ENCODE data around the gene FUT6.

DNA sequence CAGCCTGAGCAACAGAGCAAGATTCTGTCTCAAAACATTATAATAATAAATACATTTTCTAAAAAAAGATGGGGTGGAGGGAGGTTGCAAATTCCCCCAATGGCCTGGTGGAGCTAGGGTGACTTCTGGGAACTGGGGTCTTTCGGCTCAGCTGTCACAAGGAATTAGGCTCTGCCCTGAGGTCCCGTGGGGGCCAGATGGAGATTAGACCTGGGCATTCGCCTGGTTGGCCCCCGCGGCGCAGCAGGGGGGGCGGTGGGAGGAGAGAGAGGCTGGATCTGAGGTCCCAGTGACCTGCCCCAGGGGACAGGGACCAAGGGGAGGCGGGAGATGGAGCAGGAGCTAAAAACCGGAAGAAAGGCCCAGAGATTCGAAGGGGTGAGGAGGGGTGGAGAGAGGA lies 14.8 kb downstream of the FUT6 start:
- TF ChIP-seq, protein P1, sequence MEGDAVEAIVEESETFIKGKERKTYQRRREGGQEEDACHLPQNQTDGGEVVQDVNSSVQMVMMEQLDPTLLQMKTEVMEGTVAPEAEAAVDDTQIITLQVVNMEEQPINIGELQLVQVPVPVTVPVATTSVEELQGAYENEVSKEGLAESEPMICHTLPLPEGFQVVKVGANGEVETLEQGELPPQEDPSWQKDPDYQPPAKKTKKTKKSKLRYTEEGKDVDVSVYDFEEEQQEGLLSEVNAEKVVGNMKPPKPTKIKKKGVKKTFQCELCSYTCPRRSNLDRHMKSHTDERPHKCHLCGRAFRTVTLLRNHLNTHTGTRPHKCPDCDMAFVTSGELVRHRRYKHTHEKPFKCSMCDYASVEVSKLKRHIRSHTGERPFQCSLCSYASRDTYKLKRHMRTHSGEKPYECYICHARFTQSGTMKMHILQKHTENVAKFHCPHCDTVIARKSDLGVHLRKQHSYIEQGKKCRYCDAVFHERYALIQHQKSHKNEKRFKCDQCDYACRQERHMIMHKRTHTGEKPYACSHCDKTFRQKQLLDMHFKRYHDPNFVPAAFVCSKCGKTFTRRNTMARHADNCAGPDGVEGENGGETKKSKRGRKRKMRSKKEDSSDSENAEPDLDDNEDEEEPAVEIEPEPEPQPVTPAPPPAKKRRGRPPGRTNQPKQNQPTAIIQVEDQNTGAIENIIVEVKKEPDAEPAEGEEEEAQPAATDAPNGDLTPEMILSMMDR (conservative IDR thresholded peaks at IDR 0.05; ENCODE audit: low read length) = no peak
- no peak for TF ChIP-seq EZH2phosphoT487 (IDR thresholded peaks at IDR 0.05; ENCODE audit: borderline replicate concordance)

Data from Loucy (cell line).